Activated T-helper 2 cell treated with anti-CD3 and anti-CD28 coated beads, Interferon-gamma antibody, Interleukin-2, Interleukin-4, amounts not matched to agents 10 μg/mL and 5 μg/mL and 100 μg/mL, durations not matched to agents 14 hours and 24 hours and 36 hours (primary cell): ENCODE results near the gene TSPAN32. TPM values are rescaled to one million over a fixed set of nuclear protein-coding genes. Genes with fewer than 3 reads are reported as not detected.
"Not testable (repeated sequence)": the region's sequence is repeated elsewhere in the genome, so short reads cannot be mapped to it uniquely, and the experiment has no call there.

Experiments
- DNase-seq: peaks from one replicate; pipeline ENCODE4 v3.0.0; 2021; ENCODE audit warnings: low spot score
- H3K27ac Mint-ChIP-seq: one replicate; pipeline ENCODE4 v1.8.0; 2021; ENCODE audit warnings: mixed read lengths
- H3K27me3 Mint-ChIP-seq: one replicate; pipeline ENCODE4 v1.8.0; 2021; ENCODE audit warnings: low read depth, mixed read lengths
- H3K36me3 Mint-ChIP-seq: one replicate; pipeline ENCODE4 v1.8.0; 2021; ENCODE audit warnings: low read depth, mixed read lengths
- H3K4me1 Mint-ChIP-seq: one replicate; pipeline ENCODE4 v1.8.0; 2021; ENCODE audit warnings: low read depth, mixed read lengths
- H3K4me3 Mint-ChIP-seq: one replicate; pipeline ENCODE4 v1.8.0; 2021; ENCODE audit warnings: low read depth, mild to moderate bottlenecking, moderate library complexity, mixed read lengths
- H3K9me3 Mint-ChIP-seq: one replicate; pipeline ENCODE4 v1.8.0; 2021; ENCODE audit warnings: mixed read lengths
- intact Hi-C: fragments of 100-400 bp; cut with micrococcal nuclease; formaldehyde crosslinking; loops from one replicate; pipeline ENCODE4 v1.15.1; 2023
- total RNA-seq: library from RNA; stranded (reverse); gene quantifications from 2 replicates; pipeline ENCODE4 v1.2.3, GENCODE V29; 2022

The TSPAN32 gene
- total RNA-seq, 1 donor from 2014 or later: 4.6 TPM

DNA sequence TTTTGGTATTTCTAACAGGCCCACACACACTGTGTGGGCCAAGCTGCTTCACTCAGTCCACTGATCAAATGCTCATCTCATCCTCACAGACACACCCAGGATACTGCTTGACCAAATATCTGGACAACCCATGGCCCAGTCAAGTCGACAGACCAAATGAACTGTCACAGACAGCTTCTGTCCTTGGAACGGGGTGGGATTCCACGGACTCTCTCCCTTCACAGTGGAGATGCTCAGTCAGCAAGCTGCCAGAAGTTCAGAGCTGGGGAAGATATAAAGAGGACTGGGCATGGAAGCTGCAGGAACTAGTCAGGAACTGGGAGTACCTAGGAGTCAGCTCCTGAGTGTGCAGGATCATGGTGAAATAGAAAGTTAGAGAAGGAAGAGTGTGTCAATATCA, 40.7 kb downstream of the TSPAN32 start:
- no peaks in the 10 kb centered on the region for H3K9me3 Mint-ChIP-seq
- DNase-seq: no peak
- peaks cover 10% of the 10 kb centered on the region for H3K27me3 Mint-ChIP-seq
- H3K27ac Mint-ChIP-seq: no peak overlapping the region
- no peaks in the 10 kb centered on the region for H3K4me1 Mint-ChIP-seq
- H3K36me3 Mint-ChIP-seq: no peaks in the 10 kb centered on the region
- intact Hi-C loops: no loop called here
- H3K4me3 Mint-ChIP-seq: no peak overlapping the region

DNA sequence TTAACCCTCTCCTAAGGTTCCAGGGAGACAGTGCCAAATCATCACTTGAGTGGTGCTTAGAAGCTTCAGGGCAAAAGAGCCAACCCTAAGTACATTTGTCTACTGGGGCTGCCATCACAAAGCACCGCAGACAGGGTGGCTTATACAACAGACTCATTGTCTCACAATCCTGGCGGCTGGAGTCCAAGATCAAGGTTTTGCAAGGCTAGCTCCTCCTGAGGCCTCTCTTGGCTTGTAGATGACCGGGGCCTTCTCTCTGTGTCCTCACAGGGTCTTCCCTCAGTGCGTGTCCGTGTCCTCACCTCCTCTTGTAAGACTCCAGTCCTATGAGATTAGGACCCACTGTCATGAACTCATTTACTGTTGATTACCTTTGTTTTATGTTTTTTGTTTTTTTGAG, 41.2 kb downstream of the TSPAN32 start:
- Mint-ChIP-seq H3K9me3 (no peaks in the 10 kb centered on the region), H3K4me1 (no peaks in the 10 kb centered on the region), H3K36me3 (no peaks in the 10 kb centered on the region), H3K27ac (no peak overlapping the region), H3K27me3 (peaks cover 7% of the 10 kb centered on the region), H3K4me3 (no peak overlapping the region)
- intact Hi-C loops: no loop called here
- no peak for DNase-seq

DNA sequence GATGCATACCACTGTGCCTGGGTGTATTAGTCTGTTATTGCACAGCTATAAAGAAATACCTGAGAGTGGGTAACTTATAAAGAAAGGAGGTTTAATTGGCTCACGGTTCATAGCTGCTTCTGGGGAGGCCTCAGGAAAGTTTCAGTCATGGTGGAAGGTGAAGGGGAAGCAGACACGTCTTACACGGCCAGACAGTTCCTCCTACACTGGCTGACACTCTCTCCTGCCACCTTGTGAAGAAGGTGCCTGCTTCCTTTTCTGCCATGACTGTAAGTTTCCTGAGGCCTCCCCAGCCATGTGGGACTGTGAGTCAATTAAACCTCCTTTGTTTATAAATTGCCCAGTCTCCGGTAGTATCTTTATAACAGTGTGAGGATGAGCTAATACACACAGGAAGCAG, 41.7 kb downstream of the TSPAN32 start:
- Mint-ChIP-seq H3K27ac (no peak overlapping the region), H3K4me3 (no peak overlapping the region), H3K36me3 (no peaks in the 10 kb centered on the region), H3K4me1 (no peaks in the 10 kb centered on the region), H3K9me3 (no peaks in the 10 kb centered on the region), H3K27me3 (peaks cover 4% of the 10 kb centered on the region)
- intact Hi-C loops: no loop called here
- no peak for DNase-seq

DNA sequence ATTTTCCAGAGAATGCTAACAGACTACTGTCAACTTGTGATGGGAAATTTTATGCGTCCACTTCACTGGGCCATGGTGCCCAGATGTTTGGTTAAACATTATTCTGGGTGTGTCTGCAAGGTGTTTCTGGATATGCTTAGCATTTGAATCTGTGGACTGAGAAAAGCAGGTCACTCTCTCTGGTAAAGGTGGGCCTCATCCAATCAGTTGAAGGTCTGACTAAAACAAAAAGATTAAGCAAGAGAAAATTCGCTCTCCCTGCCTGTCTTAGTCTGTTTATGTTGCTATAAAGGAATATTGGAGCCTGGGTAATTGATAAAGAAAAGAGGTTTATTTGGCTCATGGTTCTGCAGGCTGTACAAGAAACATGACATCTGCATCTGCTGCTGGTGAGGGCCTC, 43.2 kb downstream of the TSPAN32 start:
- H3K27ac Mint-ChIP-seq: no peak overlapping the region
- H3K36me3 Mint-ChIP-seq: no peaks in the 10 kb centered on the region
- peaks cover 4% of the 10 kb centered on the region for H3K27me3 Mint-ChIP-seq
- DNase-seq: no peak
- H3K9me3 Mint-ChIP-seq: peaks cover 6% of the 10 kb centered on the region
- intact Hi-C loops: no loop called here
- no peaks in the 10 kb centered on the region for H3K4me1 Mint-ChIP-seq
- H3K4me3 Mint-ChIP-seq: no peak overlapping the region

DNA sequence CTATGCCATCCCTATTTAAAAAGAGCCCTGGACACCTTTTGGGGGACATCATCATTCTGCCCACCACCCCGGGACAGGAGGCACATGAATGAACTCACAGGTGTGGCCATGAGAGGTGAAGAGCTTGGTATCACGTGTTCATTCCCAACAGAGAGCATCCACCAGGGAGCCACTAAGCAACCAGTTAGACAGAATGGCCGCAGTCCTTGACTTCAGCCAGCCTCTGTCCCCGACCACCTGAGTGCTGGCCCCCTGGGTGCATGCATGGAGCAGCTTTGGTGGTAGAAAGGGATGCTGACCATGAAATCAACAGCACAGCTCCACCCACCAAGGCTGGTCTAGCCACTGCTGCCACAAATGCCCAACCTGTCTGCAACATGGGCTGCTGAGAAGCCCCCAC, 44.2 kb downstream of the TSPAN32 start:
- no peaks in the 10 kb centered on the region for H3K4me1 Mint-ChIP-seq
- H3K4me3 Mint-ChIP-seq: no peak overlapping the region
- H3K9me3 Mint-ChIP-seq: peaks cover 6% of the 10 kb centered on the region
- peaks cover 7% of the 10 kb centered on the region for H3K27me3 Mint-ChIP-seq
- DNase-seq: no peak
- H3K36me3 Mint-ChIP-seq: no peaks in the 10 kb centered on the region
- no peak overlapping the region for H3K27ac Mint-ChIP-seq
- intact Hi-C loops: no loop called here

DNA sequence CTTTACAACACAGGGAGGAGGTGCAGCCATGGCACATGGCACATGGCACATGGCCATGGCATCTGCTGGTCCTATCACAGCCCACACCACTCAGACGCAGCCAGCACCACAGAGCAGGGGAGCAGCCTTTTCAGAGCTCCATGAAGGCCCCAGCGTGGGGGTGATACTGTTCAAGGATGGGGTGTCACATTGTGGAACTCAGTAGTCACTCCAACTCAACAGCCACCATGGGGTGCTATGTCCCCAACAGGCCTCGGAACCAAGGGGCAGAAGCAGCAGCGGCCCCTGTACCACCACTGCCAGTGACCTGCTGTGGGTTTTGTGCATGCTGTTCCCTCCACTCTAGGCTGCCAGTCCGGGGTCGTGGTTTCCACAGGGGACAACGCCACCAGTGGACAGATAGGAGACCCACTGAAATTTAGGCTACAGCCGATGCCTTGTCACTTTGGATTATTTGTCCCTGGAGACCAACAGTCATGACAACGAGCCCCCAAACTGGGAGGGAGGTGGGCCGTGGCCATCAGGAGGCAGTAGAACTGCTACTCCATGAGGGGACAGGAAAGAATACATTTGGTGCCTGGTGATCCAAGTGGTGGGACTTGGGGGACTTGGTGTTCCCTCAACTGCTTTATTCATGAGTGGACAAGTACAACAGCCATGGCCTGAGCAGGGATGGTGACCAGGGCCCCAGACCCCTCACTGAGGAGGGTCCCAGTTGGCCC, 44.9 kb downstream of the TSPAN32 start:
- Mint-ChIP-seq H3K36me3 (no peaks in the 10 kb centered on the region), H3K4me3 (no peak overlapping the region), H3K9me3 (peaks cover 6% of the 10 kb centered on the region), H3K27ac (no peak overlapping the region), H3K4me1 (no peaks in the 10 kb centered on the region), H3K27me3 (peaks cover 7% of the 10 kb centered on the region)
- intact Hi-C loops: no loop called here
- no peak for DNase-seq

DNA sequence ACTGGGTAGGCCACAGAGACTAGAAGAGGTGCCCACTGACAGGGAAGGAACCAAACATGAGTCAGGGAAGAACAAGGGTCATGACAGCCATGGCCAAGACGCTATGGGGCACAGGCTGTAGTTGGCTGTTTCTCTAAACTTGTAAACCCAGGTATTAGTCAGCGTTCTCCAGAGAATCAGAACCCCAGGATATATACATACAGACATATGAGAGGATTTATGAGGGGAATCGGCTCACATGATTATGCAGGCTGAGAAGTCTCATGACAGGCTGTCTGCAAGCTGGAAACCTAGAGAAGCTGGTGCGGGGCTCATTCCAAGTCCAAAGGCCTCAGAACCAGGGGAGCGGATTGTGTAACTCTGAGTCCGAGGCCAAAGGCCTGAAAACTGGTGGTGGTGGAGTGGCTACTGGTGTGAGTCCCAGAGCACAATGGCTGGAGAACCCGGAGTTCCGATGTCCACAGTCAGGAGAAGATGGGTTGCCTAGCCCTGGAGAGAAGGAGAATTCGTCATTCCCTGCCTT, 45.6 kb downstream of the TSPAN32 start:
- Mint-ChIP-seq H3K27me3 (peaks cover 7% of the 10 kb centered on the region), H3K4me3 (no peak overlapping the region), H3K9me3 (peaks cover 6% of the 10 kb centered on the region), H3K36me3 (no peaks in the 10 kb centered on the region), H3K27ac (no peak overlapping the region), H3K4me1 (no peaks in the 10 kb centered on the region)
- DNase-seq: no peak
- intact Hi-C loops: no loop called here

DNA sequence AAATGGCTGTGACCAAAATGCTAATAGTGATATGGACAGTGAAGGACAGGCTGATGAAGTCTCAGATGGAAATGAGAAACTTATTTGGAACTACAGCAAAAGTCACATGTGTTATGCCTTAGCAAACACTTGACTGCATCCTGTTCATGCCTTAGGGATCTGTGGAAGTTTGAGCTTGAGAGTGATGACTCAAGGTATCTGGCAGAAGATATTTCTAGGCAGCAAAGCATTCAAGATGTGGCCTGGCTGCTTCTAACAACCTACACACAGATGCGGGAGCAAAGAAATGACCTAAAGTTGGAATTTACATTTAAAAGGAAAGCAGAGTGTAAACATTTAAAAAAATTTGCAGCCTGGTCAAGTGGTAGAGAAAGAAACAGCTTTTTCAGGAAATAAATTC, 47.2 kb downstream of the TSPAN32 start:
- DNase-seq: no peak
- intact Hi-C loops: no loop called here
- H3K4me3 Mint-ChIP-seq: no peak overlapping the region
- no peak overlapping the region for H3K27ac Mint-ChIP-seq
- peaks cover 7% of the 10 kb centered on the region for H3K27me3 Mint-ChIP-seq
- H3K9me3 Mint-ChIP-seq: peaks cover 6% of the 10 kb centered on the region
- no peaks in the 10 kb centered on the region for H3K4me1 Mint-ChIP-seq
- no peaks in the 10 kb centered on the region for H3K36me3 Mint-ChIP-seq

DNA sequence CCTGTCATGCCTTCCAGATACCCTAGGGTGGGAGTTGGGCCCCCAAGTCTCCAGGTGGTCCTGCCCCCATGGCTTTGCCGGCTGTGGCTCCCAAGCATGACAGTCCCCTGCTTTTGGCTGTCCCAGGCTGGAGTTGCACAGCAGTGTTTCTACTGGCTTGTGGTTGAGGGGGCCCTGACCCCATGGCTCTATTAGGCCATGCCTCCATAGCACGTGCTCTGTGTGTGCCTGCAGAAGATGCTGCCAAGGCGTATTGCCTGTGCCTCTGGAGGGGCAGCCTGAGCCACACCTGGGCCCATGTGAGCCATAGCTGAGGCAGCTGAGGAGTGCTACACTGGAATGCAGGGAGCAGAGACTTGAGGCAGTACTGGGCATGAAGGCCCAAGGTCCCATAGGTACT, 49.9 kb downstream of the TSPAN32 start:
- Mint-ChIP-seq H3K27me3 (peaks cover 7% of the 10 kb centered on the region), H3K36me3 (no peaks in the 10 kb centered on the region), H3K4me1 (no peaks in the 10 kb centered on the region), H3K27ac (no peak overlapping the region), H3K9me3 (peaks cover 6% of the 10 kb centered on the region), H3K4me3 (no peak overlapping the region)
- intact Hi-C loops: no loop called here
- DNase-seq: no peak

DNA sequence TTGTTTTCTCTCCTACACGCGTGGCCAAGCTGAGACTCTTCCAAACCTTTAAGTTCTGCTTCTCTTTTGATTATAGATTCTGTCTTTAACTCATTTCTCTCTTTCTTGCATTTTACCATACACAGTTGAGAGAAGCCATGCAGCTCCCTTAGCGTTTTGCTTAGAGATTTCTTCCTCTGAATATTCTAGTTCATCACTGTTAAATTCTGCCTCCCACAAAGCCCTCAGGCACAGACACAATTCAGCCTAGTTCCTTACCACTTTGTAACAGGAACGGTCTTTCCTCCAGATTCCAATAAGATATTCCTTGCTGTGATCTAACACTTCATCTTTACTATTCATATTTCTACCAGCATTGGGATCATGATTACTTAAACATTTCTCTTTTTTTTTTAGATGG, 50.6 kb downstream of the TSPAN32 start:
- Mint-ChIP-seq H3K27ac (no peak overlapping the region), H3K27me3 (peaks cover 7% of the 10 kb centered on the region), H3K4me3 (no peak overlapping the region), H3K4me1 (no peaks in the 10 kb centered on the region), H3K9me3 (peaks cover 6% of the 10 kb centered on the region), H3K36me3 (no peaks in the 10 kb centered on the region)
- intact Hi-C loops: no loop called here
- no peak for DNase-seq

DNA sequence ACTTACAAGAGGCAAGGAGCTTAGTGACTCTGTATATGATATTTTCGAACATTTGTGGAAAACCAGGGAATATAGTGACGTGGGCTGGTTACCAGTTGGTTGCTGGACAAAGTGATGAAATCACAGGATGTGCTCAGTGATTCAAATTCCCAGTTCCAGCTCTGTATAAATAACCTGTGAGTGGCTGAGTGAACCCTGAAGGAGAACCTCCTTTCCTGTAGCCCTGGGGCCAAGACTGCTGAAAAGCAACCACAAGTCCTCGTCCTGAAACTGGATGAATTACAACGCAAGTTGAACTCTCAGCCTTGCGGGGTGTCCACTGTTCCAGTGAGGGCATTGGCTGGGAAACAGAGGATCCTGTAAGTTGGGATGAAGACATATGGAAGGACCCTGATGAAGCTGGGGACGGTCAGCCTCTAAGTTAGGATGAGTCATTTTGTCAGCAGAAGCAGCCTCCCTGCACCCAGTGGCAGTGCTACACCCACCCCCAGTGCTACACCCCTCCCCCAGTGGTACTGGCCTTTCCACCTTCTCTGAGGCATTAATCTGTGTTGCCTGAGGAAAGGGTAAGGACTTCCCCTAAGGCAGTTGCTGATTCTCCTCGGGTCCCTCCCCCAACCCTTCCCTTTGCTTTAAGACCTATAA, 53.3 kb downstream of the TSPAN32 start:
- H3K27me3 Mint-ChIP-seq: peaks cover 2% of the 10 kb centered on the region
- DNase-seq: no peak
- no peak overlapping the region for H3K27ac Mint-ChIP-seq
- H3K4me1 Mint-ChIP-seq: no peaks in the 10 kb centered on the region
- no peaks in the 10 kb centered on the region for H3K36me3 Mint-ChIP-seq
- H3K4me3 Mint-ChIP-seq: no peak overlapping the region
- H3K9me3 Mint-ChIP-seq: no peaks in the 10 kb centered on the region
- intact Hi-C loops: no loop called here

DNA sequence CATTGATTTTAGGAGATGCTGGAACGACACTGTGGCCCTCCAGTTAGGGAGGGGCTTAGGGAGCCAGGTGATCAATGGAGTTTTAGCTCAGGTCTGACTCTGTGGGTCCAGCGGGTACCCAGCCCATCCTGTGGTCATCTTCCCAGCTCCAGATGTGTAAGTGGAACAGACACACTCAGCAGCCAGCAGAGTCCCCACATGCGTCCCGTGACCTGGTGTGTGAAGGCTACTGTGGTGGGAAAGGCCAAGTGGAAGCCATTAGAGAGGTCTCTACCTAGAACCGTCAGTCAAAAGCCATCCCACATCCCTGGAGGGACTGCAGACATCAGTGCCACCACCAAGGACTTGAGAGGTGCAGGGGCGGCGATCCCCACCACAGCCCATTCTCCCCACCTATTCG, 55.4 kb downstream of the TSPAN32 start:
- Mint-ChIP-seq H3K4me3 (no peak overlapping the region), H3K4me1 (no peaks in the 10 kb centered on the region), H3K36me3 (no peaks in the 10 kb centered on the region), H3K9me3 (no peaks in the 10 kb centered on the region), H3K27me3 (no peaks in the 10 kb centered on the region), H3K27ac (no peak overlapping the region)
- no peak for DNase-seq
- intact Hi-C loops: no loop called here

DNA sequence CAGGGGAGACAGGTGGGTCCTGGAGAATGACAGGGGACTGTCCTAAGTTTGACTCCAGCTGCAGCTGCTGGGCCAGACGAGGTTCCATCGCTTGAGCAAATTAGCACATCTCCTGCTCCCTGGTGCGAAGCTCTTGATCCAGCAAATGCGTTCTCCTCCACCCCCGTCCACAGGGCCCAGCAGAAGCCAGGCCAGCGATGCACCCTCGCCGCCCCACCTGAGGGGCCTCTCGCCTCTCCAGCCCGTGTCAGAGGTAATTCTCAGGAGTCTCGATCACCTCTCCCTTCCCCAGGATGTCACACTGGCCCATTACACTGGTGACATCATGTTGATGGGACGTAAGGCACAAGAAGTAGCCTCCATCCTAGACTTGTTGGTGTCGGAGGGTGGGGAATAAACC, 55.8 kb downstream of the TSPAN32 start:
- H3K4me1 Mint-ChIP-seq, H3K36me3 Mint-ChIP-seq, DNase-seq, H3K9me3 Mint-ChIP-seq, H3K4me3 Mint-ChIP-seq, H3K27ac Mint-ChIP-seq, intact Hi-C loops, H3K27me3 Mint-ChIP-seq: not testable (repeated sequence)
